GM21528 (cell line): ENCODE measurements around the gene KCNJ3.
"Not testable (repeated sequence)": the region's sequence is repeated elsewhere in the genome, so short reads cannot be mapped to it uniquely, and the experiment has no call there.

ENCODE experiments used
- ATAC-seq: cut with Tn5 transposase; IDR thresholded peaks from one replicate; pipeline ENCODE4 v1.9.1; 2021; ENCODE audit warnings: mild to moderate bottlenecking, moderate library complexity; ENCODE audit not compliant: unreplicated experiment, low FRiP score

KCNJ3 gene

DNA sequence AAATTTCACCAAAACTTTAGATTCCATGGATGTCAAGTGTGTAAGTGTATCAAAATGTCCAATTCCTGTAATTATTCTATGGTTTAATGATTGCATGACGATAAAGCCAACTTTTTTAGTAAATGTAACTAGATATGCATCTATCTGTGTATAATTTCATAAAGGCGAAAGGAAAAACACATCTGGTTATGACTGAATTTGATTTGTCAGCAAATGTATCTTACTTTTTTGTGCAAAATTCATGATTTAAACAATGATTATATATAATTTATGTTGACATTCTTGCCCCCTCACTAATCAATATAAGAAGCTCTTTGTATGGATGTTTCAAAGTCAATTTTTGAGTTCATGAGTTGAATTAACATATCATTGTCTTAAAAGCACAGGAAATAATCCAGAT, 138.5 kb downstream of the KCNJ3 start:
- ATAC-seq = no peak

DNA sequence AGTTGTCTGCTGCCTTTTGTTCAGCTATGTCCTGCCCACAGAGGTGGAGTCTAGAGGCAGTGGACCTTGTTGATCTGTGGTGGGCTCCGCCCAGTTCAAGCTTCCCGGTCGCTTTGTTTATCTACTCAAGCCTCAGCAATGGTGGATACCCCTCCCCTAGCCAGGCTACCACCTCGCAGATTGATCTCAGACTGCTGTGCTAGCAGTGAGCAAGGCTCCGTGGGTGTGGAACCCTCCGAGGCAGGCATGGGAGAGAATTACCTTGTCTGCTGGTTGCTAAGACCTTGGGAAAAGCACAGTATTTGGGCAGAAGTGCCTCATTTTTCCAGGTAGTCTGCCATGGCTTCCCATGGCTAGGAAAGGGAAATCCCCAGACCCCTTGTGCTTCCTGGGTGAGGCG, 146.0 kb downstream of the KCNJ3 start:
- no peak for ATAC-seq

- no peak for ATAC-seq
These were observed 148.3 kb downstream of the KCNJ3 start for GRCh38 chr2:154846842-154847241.

- no peak for ATAC-seq
These were observed 151.0 kb downstream of the KCNJ3 start for GRCh38 chr2:154849482-154849881.

- ATAC-seq = no peak
These were observed 152.0 kb downstream of the KCNJ3 start for GRCh38 chr2:154850532-154850931.

DNA sequence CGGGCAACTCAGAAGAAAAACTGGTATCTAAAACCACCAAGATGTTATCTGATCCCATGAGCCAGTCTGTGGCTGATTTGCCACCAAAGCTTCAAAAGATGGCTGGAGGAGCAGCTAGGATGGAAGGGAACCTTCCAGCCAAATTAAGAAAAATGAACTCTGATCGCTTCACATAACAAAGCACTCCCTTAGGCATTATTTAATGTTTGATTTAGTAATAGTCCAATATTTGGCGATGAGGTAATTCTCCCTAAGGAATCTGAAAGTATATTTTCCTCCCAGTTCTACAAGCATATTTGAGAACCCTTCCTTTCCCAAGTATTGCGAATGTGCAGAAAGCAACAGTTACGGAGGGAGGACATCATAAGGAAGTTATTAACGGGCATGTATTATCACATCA, 156.6 kb downstream of the KCNJ3 start:
- ATAC-seq = no peak

DNA sequence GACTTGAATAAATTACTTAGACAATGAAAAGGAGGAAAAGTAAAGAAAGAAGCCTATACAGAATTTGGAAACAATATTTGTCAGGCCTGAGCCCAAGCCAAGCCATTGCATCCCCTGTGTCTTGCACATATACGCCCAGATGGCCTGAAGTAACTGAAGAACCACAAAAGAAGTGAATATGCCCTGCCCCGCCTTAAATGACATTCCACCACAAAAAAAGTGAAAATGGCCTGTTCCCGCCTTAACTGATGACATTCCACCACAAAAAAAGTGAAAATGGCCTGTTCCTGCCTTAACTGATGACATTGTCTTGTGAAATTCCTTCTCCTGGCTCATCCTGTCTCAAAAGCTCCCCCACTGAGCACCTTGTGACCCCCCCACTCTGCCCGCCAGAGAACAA, 168.7 kb downstream of the KCNJ3 start:
- not testable (repeated sequence) for ATAC-seq

DNA sequence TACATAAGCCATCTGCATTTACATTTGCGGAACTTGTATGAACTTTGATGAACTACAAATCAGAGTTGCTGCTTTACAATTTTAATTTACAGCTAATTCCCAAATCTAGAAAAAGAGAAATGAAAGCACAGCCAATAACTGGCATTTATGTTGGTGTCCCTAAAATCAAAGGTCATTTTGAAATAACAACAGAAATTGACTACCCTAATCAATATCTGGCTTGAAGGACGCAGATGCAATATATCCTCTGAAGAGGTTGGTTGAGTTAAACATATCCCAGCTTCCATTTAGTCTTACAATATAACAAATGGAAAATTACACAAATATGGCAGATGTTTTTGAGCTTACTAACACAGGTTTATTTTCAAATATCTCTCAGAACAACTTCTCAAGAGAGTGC, 177.5 kb downstream of the KCNJ3 start:
- ATAC-seq = no peak

DNA sequence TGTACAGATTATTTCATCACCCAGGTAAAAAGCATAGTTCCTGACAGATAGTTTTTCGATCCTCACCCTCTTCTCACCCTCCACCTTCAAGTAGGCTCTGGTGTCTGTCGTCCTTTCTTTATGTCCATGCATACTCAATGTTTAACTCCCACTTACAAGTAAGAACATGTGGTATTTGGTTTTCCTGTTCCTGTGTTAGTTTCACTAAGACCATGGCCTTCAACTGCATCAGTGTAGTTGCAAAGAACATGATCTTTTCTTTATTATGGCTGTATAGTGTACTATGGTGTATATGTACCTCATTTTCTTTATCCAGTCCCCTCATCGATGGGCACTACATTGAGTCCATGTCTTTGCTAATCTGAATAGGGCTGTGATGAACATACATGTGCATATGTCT, 184.2 kb downstream of the KCNJ3 start:
- ATAC-seq = no peak

GRCh38 chr2:154886316-154886715, 187.8 kb downstream of the KCNJ3 start:
- no peak for ATAC-seq

DNA sequence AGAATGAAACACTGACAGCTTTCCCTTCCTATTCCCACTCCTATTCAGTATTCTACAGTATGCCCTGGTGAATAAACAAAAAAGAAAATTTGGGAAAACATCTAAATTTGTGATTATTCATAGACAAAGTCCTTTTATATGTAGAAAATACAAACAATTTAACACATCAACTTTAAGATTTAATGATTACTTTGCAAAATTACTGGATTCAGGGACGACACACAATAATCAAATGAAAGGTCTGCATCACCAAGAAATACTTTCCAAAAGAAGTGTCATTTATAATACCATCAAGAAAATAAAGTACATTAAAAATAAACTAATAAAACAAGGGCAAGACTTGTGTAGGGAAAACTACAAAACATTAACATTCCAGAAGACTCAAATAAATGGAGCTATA, 199.8 kb downstream of the KCNJ3 start:
- ATAC-seq = no peak

GRCh38 chr2:154901063-154901462, 202.6 kb downstream of the KCNJ3 start:
- ATAC-seq = no peak
